ENCODE results near the gene CDX2. TPM values are rescaled to one million over a fixed set of nuclear protein-coding genes. Genes with fewer than 3 reads are reported as not detected.

CDX2 gene
- total and polyA plus RNA-seq, 9 of the 15 experiments (the other 6 are each of a cell fraction or from before 2014, with no cell fraction given) = 0.04 TPM; not detected in 8

GRCh38 chr13:28012896-28013295, 43.8 kb upstream of the CDX2 start (continued):
- no peak for TF ChIP-seq AFF1 (IDR thresholded peaks at IDR 0.05; ENCODE audit: low read depth in 1 of 2, partially characterized antibody in 2 of 2)
- no peak for TF ChIP-seq ARID3B (CRISPR knock-in tag; IDR thresholded peaks at IDR 0.05; ENCODE audit: borderline replicate concordance)
- TF ChIP-seq MNT (conservative IDR thresholded peaks at IDR 0.05) = no peak
- no peak for TF ChIP-seq ZNF76 (CRISPR knock-in tag; IDR thresholded peaks at IDR 0.05; ENCODE audit: borderline replicate concordance)
- TF ChIP-seq ZNF696 (CRISPR knock-in tag; conservative IDR thresholded peaks at IDR 0.05) = no peak
- TF ChIP-seq ZNF431 (CRISPR knock-in tag; IDR thresholded peaks at IDR 0.05) = no peak

Data from K562 (cell line).